Calu3 (cell line): ENCODE data around the gene BAZ1A. TPM values are rescaled to one million over a fixed set of nuclear protein-coding genes. Genes with fewer than 3 reads are reported as not detected.

ENCODE experiments used
- BruUV-seq: library from RNA; stranded (reverse); fragments of 400-500 nt; replicated peaks from 2 replicates; lab custom pipeline; 2021; lab: Mats Ljungman, UMichigan
- CTCF ChIA-PET: fragments of 300-600 bp; sonication (Branson Sonifier 250); formaldehyde crosslinking; loops from one replicate; lab custom pipeline; 2022; ENCODE audit warnings: antibody characterized with exemption; lab: Charles Lee
- DNase-seq: peaks from one replicate; pipeline ENCODE4 v3.0.0; 2022
- H3K27ac Mint-ChIP-seq: one replicate; pipeline ENCODE4 v1.8.0; 2022; ENCODE audit warnings: mixed read lengths; ENCODE audit not compliant: unreplicated experiment
- H3K27me3 Mint-ChIP-seq: one replicate; pipeline ENCODE4 v1.8.0; 2022; ENCODE audit warnings: mixed read lengths; ENCODE audit not compliant: unreplicated experiment
- H3K36me3 Mint-ChIP-seq: one replicate; pipeline ENCODE4 v1.8.0; 2022; ENCODE audit warnings: mild to moderate bottlenecking, moderate library complexity, mixed read lengths; ENCODE audit not compliant: insufficient read depth, unreplicated experiment
- H3K4me1 Mint-ChIP-seq: one replicate; pipeline ENCODE4 v1.8.0; 2022; ENCODE audit warnings: mild to moderate bottlenecking, low read depth, mixed read lengths; ENCODE audit not compliant: unreplicated experiment
- H3K4me3 Mint-ChIP-seq: one replicate; pipeline ENCODE4 v1.8.0; 2022; ENCODE audit warnings: mild to moderate bottlenecking, low read depth, moderate library complexity, mixed read lengths; ENCODE audit not compliant: unreplicated experiment
- H3K9me3 Mint-ChIP-seq: one replicate; pipeline ENCODE4 v1.8.0; 2022; ENCODE audit warnings: low read depth, mixed read lengths; ENCODE audit not compliant: unreplicated experiment
- intact Hi-C: fragments of 100-400 bp; cut with micrococcal nuclease; formaldehyde crosslinking; loops from one replicate; pipeline ENCODE4 v1.10.0; 2022; ENCODE audit not compliant: unreplicated experiment
- total RNA-seq: library from RNA; stranded (reverse); gene quantifications from 2 replicates; pipeline ENCODE4 v1.2.3, GENCODE V29; 2022
- TF ChIP-seq, protein P1 (sequence below): fragments of 200-600 bp; IDR thresholded peaks from one replicate; pipeline ENCODE4 v1.8.0; 2022; ENCODE audit warnings: antibody characterized with exemption; ENCODE audit not compliant: unreplicated experiment

The BAZ1A gene
- total RNA-seq, 1 experiment from 2014 or later, result 35.7 TPM

DNA sequence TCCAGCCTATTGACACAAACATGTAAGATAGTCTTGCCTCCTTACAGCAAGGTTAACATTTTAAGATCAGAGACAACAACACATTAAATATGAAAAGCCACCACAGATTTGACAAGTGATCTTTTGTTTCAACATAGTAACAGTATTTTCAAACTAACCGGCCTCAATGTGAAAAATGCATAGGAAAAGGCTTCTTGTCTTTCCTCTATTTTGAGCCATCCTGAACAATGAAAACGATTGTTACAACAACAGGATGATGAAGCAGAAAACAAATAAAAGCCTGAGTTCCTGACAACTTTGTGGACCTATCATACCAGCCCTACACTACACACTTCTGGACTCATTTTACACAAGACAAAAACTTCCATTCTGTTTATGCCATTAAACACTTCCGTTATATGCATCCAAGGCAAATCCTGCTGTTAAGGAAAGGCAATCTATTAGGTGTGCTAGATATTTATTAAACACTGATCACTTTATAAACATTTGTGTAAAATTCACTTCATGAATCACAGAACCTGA lies 37.3 kb downstream of the BAZ1A start:
- intact Hi-C loops, result no loop called here
- TF ChIP-seq, protein P1, sequence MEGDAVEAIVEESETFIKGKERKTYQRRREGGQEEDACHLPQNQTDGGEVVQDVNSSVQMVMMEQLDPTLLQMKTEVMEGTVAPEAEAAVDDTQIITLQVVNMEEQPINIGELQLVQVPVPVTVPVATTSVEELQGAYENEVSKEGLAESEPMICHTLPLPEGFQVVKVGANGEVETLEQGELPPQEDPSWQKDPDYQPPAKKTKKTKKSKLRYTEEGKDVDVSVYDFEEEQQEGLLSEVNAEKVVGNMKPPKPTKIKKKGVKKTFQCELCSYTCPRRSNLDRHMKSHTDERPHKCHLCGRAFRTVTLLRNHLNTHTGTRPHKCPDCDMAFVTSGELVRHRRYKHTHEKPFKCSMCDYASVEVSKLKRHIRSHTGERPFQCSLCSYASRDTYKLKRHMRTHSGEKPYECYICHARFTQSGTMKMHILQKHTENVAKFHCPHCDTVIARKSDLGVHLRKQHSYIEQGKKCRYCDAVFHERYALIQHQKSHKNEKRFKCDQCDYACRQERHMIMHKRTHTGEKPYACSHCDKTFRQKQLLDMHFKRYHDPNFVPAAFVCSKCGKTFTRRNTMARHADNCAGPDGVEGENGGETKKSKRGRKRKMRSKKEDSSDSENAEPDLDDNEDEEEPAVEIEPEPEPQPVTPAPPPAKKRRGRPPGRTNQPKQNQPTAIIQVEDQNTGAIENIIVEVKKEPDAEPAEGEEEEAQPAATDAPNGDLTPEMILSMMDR, result no peak
- CTCF ChIA-PET, result no interaction called here
- no peak overlapping the region for H3K27ac Mint-ChIP-seq
- no peak overlapping the region for H3K4me3 Mint-ChIP-seq
- BruUV-seq, result no TSS peak
- no peak for DNase-seq
- no peaks in the 10 kb centered on the region for H3K36me3 Mint-ChIP-seq
- peaks cover 2% of the 10 kb centered on the region for H3K4me1 Mint-ChIP-seq
- no peaks in the 10 kb centered on the region for H3K27me3 Mint-ChIP-seq
- H3K9me3 Mint-ChIP-seq, result no peaks in the 10 kb centered on the region

DNA sequence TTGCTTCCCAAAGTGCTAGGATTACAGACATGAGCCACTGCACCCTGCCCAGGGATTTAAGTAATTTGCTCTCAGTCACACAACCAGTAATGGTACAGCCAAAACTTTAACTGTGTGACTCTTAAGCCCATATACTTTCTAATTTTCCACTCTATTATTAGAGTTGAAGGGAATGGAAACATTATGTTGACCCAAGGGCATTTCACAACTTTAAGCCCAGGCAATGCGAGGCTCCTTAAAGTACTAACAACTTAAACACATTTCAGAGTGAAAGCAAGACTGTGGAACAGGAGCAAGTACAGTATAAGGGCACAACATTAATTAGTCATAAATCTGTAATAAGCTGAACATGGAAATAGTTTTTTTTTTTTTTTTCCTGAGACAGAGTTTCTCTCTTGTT lies 39.8 kb downstream of the BAZ1A start:
- H3K4me1 Mint-ChIP-seq, result no peaks in the 10 kb centered on the region
- H3K27me3 Mint-ChIP-seq, result no peaks in the 10 kb centered on the region
- TF ChIP-seq, protein P1, result no peak
- intact Hi-C loops, result no loop called here
- no peak for DNase-seq
- CTCF ChIA-PET, result no interaction called here
- H3K36me3 Mint-ChIP-seq, result no peaks in the 10 kb centered on the region
- H3K27ac Mint-ChIP-seq, result no peak overlapping the region
- no peaks in the 10 kb centered on the region for H3K9me3 Mint-ChIP-seq
- BruUV-seq, result no TSS peak
- H3K4me3 Mint-ChIP-seq, result no peak overlapping the region

DNA sequence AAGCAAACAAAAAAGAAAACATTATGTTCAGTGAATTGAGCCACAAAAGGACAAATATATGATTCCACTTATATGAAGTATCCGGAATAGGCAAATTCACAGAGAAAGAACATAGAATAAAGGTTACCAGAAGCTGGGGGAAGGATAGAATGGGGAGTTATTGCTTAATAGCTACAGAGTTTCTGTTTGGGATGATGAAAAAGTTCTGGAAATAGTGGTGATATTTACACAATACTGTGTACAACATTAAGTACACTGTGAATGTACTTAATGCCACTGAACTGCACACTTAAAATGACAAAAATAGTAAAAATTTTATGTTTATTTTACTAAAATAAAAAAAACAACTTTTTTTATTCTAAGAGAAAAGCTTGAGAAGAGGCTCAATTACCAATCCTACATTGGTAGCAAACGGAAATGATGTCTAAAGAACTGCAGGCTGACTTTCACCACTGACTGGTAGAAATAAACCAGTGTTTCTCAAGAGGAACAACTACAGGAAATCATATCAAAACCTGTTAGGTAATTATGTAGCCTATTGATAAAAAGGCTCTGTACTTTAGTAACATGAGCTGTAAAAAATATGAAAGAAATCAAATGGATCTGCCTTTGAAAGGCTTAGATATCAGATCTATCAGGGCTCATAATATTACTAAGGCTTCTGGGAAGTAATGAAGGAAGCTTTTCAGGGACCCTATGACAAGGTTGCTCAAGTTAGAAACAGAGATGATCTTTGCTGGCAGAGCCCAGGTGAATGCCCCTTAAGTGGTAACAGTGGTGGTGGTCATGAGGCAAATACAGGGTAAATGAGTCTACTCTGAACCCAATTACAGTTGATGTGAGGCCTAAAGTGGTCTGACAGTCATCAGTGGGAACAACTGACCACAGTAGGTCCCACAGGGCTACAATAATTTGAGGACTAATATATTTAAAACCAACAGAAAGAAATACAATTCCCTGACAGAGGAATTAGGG lies 41.3 kb downstream of the BAZ1A start:
- intact Hi-C loops, result no loop called here
- H3K4me3 Mint-ChIP-seq, result no peak overlapping the region
- BruUV-seq, result no TSS peak
- CTCF ChIA-PET, result no interaction called here
- TF ChIP-seq, protein P1, result no peak
- no peaks in the 10 kb centered on the region for H3K27me3 Mint-ChIP-seq
- H3K36me3 Mint-ChIP-seq, result no peaks in the 10 kb centered on the region
- no peaks in the 10 kb centered on the region for H3K4me1 Mint-ChIP-seq
- no peaks in the 10 kb centered on the region for H3K9me3 Mint-ChIP-seq
- no peak for DNase-seq
- H3K27ac Mint-ChIP-seq, result no peak overlapping the region

DNA sequence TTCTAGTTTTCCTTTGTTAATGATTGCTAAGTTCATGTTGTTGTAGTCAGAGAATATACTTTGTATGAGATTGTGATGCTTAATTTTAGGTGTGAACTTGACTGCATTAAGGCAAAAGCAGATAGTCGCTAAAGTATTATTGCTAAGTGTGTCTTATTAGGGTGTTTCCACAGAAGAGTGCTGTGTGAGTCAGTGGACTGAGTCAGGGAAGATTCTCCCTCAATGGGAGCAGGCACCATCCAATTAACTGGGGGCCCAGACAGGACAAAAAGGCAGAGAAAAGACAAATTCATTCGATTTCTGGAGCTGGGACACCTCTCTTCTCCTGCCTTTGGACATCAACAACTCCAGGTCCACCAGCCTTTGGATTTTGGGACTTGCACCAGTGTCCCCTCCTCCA lies 48.5 kb downstream of the BAZ1A start:
- DNase-seq, result no peak
- Mint-ChIP-seq H3K9me3 (no peaks in the 10 kb centered on the region), H3K36me3 (peaks cover 18% of the 10 kb centered on the region), H3K27me3 (no peaks in the 10 kb centered on the region), H3K4me1 (no peaks in the 10 kb centered on the region), H3K27ac (no peak overlapping the region), H3K4me3 (no peak overlapping the region)
- CTCF ChIA-PET, result no interaction called here
- BruUV-seq, result no TSS peak
- intact Hi-C loops, result no loop called here
- TF ChIP-seq, protein P1, result no peak
